HG03460 (cell line): ENCODE data around the gene UBE2E3.
"Not testable (repeated sequence)": the region's sequence is repeated elsewhere in the genome, so short reads cannot be mapped to it uniquely, and the experiment has no call there.

Experiments
- ATAC-seq: cut with Tn5 transposase; IDR thresholded peaks from one replicate; pipeline ENCODE4 v1.9.1; 2021; ENCODE audit not compliant: unreplicated experiment

UBE2E3 gene

DNA sequence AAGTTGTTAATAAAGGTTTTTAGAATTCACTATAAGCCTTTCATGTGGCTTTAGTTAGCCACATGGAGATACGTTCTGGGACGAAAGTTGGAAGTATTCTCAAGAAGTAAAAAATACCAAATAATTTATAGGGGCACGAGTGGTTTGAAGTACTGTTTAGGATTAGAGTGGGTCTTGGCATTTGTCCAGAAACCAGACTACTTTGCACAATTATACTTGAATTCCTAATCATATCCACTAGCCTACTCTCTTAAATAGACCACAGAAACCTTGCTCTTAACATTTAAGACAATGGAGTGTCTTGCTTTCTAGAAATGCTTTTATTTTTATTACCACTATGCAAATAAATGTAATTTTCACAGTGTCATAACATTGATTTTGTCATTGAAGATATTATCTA is 44.6 kb downstream of the UBE2E3 start:
- no peak for ATAC-seq

DNA sequence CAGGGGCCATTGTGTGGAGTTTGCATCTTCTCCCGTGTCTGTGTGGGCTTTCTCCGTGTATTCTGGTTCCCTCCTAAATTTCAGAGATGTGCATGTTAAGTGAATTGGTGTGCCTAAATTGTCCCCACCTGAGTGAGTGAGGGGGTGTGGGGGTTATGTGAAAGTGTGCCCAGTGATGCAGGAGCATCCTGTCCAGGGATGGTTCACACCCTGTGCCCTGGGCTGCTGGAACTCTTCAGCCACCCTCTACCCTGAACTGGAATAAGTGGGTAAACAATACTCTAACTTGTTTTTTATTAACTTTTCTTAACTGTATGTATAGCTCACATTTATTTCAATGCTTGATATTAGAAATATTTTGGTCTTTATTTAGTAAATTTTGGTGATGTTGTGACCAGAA is 56.0 kb downstream of the UBE2E3 start:
- ATAC-seq = peak; percentile 50

DNA sequence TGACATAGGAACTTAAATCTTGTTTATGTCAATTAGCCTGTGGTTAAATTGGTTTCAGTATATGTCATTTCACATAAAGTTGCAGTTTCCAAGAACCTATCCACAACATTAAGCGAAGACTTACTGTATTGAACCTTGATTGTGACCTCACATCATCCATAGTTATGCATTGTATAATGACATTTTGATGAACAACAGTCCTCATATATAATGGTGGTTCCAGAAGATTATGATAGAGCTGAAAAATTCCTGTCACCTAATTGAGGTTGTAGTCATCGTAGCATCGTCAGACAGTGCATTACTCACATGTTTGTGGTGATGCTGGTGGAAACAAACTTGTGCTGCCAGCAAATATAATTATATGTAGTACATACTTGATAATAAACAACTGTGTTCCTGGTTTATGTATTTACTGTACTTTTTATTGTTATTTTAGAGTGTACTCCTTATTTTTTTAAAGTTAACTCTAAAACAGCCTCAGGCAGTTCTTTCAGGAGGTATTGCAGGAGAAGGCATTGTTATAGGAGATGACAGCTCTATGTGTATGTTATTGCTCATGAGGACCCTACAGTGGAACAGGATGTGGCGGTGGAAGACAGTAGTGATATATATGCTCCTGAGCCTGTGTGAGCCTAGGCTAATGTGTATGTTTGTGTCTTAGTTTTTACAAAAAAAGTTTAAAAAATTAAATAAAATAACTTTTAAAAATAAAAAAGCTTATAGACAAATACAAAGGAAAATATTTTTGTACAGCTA is 56.6 kb downstream of the UBE2E3 start:
- peak; percentile 65 for ATAC-seq

DNA sequence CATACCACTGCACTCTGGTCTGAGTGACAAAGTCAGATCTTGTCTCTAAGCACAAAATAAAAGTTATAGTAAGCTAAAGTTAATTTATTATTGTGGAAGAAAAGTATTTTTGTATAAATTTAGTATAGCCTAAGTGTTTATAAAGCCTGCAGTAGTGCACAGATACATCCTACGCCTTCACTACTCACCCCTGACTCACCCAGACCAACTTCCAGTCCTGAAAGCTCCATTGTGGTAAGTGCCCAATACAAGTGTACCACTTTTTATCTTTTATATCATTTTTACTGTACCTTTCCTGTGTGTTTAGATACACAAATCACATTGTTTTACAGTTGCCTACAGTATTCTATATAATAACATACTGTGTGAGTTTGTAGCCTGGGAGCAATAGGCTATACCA is 57.5 kb downstream of the UBE2E3 start:
- ATAC-seq = no peak

DNA sequence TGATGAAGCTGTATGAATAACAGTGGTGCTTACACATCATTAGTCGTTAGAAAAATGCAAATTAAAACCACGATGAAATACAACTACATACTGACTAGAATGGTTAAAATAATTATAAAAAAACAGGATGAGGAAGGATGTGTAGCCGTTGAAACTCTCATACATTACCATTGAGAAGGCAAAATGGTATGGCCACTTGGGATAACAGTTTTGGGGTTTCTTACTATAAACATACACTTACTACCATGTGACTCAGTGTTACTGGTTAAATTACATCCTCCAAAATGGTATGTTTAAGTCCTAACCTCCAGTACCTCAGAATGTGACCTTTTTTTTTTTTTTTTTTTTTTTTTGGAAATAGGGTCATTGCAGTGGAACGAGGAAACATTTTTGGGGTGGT is 58.4 kb downstream of the UBE2E3 start:
- ATAC-seq = no peak

DNA sequence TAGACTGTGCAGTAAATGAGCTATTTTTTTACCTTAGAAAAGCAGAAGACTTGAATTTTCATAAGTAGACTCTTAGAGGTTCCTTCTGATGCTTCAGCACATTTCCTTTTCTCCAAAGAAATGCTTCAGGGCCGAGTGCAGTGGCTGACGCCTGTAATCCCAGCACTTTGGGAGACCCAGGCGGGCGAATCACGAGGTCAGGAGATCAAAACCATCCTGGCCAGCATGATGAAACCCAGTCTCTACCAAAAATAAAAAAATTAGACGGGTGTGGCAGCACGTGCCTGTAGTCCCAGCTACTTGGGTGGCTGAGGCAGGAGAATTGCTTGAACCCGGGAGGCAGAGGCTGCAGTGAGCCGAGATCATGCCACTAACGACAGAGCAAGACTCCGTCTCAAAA is 60.4 kb downstream of the UBE2E3 start:
- ATAC-seq = not testable (repeated sequence)

DNA sequence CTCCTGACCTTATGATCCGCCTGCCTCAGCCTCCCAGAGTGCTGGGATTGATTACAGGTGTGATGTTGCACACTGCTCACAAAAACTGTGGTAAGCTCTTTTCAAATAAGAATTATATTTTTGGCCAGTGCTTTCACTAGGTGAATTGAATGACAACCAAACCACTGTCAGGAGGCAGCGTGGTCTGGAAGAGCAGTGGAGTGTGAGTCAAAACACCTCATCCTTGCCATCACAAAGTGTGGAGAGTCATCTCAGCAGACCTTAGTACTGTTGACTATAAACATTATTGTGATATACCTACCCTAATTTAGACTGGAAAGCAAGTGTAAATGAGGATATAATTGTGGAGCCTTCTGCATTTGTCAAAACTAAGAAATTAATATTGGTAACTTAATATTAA is 61.3 kb downstream of the UBE2E3 start:
- no peak for ATAC-seq

DNA sequence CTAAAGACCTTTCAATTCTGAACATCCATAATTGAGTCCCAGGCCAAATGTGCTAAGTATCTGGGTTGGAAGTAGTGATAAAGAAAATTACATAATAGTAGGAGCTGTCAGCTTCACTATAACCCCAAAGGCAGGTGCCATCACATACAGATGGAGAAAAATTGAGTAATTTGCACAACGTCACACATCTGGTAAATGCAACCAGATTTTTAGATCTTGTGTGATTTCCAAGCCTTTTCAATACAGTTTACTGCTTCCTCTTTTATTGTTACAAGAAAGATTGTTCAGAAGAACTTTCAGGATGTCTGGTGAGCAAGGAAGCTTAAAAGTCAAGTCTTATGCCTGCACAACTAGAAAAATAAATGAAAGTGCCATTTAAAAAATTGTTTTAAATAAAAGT is 62.3 kb downstream of the UBE2E3 start:
- ATAC-seq = no peak

DNA sequence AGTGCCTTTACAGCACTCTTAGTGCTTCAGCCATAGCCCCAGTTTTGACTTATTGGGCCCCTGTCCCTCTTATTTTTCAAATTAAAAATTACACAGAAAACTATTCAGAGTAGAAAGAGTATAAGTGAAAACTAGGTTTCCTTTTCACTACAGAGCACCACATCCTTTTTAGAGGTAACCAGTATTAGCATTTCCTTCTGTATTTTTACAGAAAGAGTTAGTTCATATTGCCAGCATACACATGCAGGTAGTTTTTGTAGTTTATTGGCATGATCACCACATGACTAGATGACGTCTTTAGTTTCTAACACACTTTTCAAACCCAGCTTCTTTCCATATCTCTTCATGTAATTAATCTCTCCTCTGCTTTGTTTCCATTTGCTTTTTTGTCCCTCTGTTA is 66.4 kb downstream of the UBE2E3 start:
- ATAC-seq = peak; percentile 58

DNA sequence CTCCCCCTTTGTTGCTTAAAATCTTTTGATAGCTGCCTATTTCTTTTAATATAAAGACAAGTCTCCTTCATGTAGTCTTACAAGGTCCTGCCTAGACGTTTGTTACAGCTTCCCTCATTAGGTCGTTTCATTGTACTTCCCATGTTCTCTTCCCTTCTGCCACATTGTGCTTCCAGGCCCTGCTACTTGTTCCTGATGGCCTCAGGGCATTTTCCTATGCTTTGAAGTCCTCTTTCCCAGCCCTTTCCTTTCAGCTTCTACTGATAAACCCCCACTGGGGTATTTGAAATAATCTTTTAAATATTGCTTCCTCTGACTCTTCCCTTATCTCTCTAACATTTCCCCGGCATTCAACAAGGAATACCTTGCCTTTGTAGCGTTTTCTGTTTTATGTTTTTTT is 67.4 kb downstream of the UBE2E3 start:
- ATAC-seq = no peak

DNA sequence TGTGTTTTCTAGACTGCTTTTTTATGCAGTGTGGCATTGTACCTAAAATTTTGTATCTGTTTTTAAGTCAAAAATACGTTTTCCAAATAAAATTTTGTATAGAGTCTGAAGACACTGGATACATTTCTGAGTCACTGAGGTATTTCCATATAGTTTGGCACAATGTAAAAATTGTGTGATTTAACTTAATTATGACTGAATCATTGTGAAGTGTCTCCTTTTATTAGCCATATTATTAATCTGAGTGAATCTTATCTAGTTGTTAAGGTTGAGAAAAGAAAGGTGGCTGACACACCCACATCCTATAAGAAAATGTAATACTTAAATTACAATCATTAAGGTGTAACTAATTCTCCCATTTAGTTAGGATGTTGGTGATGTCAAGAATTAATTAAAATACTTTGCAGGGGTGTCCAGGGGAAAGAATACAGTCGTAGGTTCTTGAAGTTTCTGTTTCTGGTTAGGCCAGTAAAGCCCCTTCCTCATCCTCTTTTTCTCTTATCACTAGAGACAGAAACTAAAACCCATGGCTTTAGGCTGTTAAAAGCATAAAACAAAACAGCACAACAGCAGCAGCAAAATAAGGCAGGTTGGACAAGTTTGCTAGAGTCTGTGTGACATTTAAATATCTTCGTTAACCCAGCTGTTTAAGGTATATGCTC is 71.6 kb downstream of the UBE2E3 start:
- no peak for ATAC-seq

DNA sequence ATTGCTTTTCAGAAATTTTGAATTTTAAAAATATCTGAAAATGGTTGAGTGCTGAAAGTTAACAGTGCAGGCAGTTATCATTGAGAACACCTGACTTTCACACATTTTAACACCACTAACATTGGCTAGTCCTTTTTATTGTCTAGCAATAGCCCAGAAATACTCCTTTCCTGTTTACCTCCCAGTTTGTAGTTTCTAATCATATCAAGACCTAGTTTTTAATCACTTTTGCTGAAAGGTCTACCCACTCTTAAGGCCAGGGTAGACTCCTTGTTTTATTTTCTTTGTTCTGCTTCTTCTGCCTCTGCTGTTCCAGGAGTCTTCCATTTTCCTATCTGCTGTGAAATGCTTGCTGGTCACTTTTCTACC is 72.1 kb downstream of the UBE2E3 start:
- no peak for ATAC-seq

DNA sequence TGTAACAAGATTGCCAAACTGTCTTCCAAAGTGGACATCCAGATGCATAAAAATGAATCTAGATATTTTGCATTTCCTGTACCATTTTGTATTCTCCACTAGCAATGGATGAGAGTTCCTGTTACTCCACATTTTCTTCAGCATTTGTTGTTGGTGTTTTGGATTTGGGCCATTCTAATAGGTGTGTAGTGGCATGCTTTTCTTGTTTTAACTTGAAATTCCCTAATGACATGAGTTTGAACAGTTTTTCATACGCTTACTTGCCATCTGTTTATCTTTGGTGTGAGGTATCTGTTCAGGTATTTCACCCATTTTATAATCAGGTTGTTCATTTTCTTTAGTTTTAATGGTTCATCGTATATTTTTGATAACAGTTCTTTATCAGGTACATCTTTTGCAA is 73.9 kb downstream of the UBE2E3 start:
- ATAC-seq = no peak

DNA sequence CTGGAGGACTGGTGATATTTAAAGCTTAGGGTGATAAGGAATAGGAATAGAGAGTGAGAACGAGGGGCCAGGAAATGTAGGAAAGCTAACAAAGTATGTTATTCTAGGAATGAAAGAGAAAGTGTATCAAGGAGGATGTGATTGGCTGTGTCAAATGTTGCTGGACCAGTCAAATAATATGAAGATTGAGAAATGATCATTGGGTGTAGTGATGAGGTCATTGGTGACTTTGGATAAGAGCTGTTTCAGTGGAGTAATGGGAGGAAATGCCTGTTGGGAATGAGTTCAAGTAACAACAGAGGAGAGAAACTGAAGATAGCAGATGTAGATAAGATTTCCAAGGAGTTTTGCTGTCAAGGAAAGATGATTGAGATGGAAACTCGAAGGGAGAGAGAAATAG is 74.4 kb downstream of the UBE2E3 start:
- no peak for ATAC-seq

DNA sequence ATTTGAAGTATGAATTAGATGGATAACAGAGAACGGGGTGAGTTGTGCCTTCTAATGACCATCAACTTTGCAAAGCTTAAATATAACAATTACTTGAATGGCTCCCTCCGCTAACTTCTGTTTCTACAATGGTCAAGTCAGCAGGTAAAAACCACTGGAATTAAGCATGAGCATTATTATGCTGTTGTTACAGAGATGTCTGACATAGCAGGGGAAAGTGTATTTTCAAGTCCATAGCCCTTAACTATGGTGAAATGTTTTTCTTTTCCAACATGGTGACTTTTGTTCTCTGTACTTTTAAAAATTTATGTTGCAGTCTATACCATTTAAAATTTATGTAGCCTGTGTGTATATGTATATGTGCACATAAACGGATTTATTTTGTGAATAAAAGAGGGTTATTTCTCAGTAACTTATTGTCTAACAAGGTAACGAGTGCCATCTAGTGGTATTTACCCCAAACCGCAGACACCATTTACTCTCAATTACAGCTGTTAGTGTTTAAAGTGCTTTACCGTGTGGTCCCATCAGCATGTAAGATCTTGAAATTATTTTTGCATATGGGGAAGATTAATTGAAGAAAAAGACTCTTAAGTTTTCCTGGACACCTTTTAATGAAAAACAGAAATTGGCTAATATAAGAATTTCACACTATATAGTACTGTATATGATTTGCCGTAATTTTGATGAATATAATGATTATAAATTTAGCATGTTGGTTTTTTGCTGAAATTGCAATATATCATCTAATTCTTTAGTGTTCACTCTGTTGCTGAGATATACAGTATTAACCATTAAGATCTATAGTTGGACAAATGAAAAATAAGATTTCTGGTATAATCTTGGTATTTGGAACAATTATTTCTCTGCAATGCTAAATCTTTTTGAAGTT is 78.2 kb downstream of the UBE2E3 start:
- peak; percentile 84 for ATAC-seq

DNA sequence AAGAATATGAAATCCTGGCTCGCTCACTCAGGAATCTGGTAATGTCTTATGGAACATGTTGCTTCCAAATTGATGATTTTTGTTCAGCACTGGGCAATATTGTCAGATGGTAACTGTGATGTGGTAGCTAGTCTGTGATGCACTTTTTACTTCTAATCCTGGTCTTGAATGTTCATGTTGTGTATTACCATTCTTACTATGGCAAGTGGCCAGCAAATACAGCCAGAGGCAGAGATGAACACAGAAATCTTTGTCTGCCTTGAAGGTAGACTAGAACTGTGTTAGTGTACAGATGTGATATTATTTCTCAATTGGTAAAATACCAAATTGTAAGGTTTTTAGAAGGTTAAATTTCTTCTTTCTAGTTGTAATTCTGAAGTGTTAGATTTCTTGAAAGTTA is 83.3 kb downstream of the UBE2E3 start:
- no peak for ATAC-seq

DNA sequence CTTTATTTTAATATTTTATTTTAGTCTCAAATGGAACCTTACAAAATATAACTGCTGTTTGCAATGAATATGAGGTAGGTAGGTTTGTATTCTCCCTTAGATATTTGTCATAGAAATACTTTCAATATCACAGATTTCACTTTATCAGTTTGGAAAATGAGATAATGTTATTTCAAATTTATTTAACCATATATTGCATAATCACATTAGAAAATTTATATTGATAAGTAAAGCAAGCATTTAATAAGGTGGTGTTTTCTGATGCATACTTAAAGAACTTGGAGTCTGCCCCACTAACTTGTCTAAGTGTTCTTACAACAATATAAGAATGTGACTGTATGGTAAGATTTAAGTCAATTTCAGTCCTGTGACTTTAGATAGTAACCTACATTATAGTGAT is 85.1 kb downstream of the UBE2E3 start:
- no peak for ATAC-seq

DNA sequence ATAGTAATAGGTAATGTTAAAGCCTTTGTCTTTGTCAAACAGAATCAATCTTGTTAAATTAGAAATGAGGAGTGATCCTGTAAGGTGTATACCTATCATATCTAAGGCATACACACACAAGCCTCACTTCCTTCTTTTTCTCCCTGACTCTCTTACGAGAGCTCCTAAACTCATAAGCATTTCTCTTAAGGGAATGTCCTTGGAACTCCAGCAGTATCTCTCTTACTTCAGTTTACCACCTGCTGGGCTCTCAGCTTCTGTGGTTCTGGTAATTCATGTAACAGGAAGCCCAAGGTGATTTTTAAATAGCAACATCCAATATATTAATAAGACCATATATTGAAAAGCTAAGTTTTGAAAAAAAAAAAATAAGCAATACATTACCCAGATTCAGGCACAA is 85.9 kb downstream of the UBE2E3 start:
- no peak for ATAC-seq

DNA sequence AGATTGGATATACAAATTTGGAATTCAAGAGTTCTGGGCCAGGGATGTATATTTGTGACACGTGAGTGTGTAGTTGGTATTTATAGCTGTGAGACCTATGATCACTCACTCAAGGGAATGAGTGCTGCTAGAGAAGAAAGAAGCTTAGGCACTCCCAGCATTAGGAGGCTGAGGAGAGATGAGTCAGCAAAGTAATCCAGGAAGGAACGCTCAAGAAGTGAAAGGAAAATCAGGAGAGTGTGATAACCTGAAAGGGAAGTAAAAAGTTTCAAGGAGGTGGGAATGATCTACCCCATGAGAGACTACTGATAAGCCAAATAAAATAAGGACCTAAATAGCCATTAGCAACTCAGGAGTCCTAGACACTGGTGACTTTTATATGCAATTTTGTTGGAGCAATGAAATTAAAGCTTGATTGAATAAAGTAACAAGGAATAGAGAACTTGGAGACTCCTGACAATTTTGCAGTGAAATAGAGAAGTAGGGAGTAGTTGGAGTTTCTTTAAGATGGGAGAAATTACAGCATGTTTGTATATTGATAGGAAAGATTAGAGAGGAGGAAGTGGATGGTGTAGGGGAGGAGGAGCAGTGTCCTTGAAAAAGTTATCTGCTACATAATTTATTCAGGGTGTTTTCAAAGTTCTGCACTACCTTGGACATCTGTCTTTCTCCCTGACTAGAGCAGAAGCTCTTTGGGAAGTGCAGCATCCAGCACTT is 89.9 kb downstream of the UBE2E3 start:
- ATAC-seq = no peak

DNA sequence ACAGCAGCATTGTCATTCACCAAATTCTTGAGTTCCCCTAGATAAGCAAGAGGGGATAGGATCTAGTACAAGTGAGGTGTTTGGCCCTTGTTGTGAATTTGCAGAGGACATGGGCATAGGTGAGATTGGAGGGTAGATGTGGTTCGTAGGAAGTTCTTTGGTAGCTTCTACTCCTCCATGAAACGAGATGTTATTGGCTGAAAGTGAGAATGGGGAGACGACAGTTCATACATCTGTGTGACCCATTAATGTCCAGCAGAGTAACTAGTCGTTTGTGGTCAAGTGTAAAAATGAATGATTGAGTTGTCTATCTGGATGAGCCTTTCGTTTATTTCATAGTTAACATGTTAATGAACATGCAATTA is 90.4 kb downstream of the UBE2E3 start:
- no peak for ATAC-seq

DNA sequence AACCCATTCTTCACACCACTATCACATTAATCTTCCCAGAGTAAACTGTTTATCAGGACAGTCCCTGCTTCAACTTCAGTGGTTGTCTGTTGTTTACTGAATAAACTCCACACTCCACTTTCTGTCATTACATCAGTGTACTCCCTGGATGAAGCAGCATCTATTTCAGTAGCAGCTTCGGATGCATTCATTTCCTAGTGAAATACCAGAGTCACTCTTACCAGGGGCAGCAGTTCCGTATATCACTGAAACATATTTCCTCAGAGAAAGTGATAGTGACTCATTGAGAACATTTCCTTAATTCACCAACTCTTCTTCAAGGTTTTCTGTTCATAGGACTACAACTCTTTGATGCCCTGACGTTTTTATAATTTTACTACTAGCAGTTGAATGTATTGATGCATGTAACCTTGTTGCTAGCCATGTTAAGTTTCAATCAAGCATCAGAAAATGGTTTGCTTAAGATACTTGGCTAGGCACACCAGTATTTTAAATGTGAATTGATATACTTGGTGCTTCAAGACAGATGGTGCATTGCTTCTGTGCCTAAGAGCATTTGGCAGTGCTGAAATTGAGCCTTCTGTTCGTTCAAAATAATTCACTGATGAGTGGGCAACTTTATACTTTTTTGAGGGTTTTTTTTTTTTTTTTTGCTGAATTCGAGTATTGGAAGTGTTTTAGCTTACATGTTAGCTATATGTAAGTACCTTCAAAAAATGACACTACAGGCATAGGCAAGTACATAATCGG is 92.3 kb downstream of the UBE2E3 start:
- ATAC-seq = no peak
